Colonic mucosa (tissue), 4 donors: ENCODE results near the gene OR8K1. TPM values are rescaled to one million over a fixed set of nuclear protein-coding genes. Genes with fewer than 3 reads are reported as not detected.

Experiments
- DNase-seq: peaks from one replicate; pipeline ENCODE4 v3.0.0-alpha.2; 2020
- H3K27ac ChIP-seq: fragments of 200-600 bp; one replicate; pipeline ENCODE4 v1.8.0; 2021
- H3K27me3 ChIP-seq: fragments of 200-600 bp; one replicate; pipeline ENCODE4 v1.8.0; 2021
- H3K36me3 ChIP-seq: fragments of 200-600 bp; one replicate; pipeline ENCODE4 v1.8.0; 2021
- H3K4me1 ChIP-seq: fragments of 200-600 bp; one replicate; pipeline ENCODE4 v1.8.0; 2021; ENCODE audit warnings: mild to moderate bottlenecking
- H3K4me3 ChIP-seq: fragments of 200-600 bp; one replicate; pipeline ENCODE4 v1.8.0; 2021
- H3K9ac ChIP-seq, 2 donors: one replicate each; pipeline ENCODE4 v1.7.0; 2013; ENCODE audit warnings: control low read depth in 2 of 2, low read depth in 2 of 2, low read length in 2 of 2
- H3K9me3 ChIP-seq: fragments of 200-600 bp; one replicate; pipeline ENCODE4 v1.8.0; 2021
- CTCF ChIP-seq: fragments of 200-600 bp; IDR thresholded peaks from one replicate; pipeline ENCODE4 v1.8.0; 2022; ENCODE audit warnings: antibody characterized with exemption, mild to moderate bottlenecking
- intact Hi-C: fragments of 100-400 bp; cut with DNase I; formaldehyde crosslinking; loops from one replicate; pipeline ENCODE4 v1.14.1; 2022
- total RNA-seq, 2 donors: library from RNA; stranded (reverse); fragmentation: NEBNext Ultra II Directional in 1 of 2; extraction: Animal tissue kit (Norgen Biotek cat#: 25700) in 1 of 2; gene quantifications; one replicate each; pipeline ENCODE4 v1.2.1, GENCODE V29; 2021
- donor health status: healthy.
- donor health status: DM: no; HTN: no; CAD: no.
- donor health status: DM: no; HTN: no; CAD: no.

Gene OR8K1
- total RNA-seq, 2 donors from 2014 or later, result not detected

GRCh38 chr11:56396047-56396446, 50.2 kb downstream of the OR8K1 start:
- TF ChIP-seq CTCF, result no peak
- intact Hi-C loops, result no loop called here
- Histone ChIP-seq H3K27ac (no peak overlapping the region), H3K4me3 (no peak overlapping the region), H3K27me3 (no peaks in the 10 kb centered on the region), H3K4me1 (no peaks in the 10 kb centered on the region), H3K36me3 (no peaks in the 10 kb centered on the region), H3K9me3 (no peaks in the 10 kb centered on the region), H3K9ac (no peak overlapping the region)
- DNase-seq, result no peak

Other genes with a start within 250 kb of the OR8K1 start
- gene OR8H2, start 242.4 kb upstream of the OR8K1 start, total RNA-seq, result not detected
- not detected for gene OR8H3, start 223.7 kb upstream of the OR8K1 start, total RNA-seq
- gene OR8J3, start 205.8 kb upstream of the OR8K1 start, total RNA-seq, result not detected
- gene OR8K5, start 185.7 kb upstream of the OR8K1 start, total RNA-seq, result not detected
- not detected for gene OR5J2, start 169.4 kb upstream of the OR8K1 start, total RNA-seq
- gene OR5T2, start 111.8 kb upstream of the OR8K1 start, total RNA-seq, result not detected
- not detected for gene OR5T3, start 93.8 kb upstream of the OR8K1 start, total RNA-seq
- not detected for gene OR5T1, start 71.9 kb upstream of the OR8K1 start, total RNA-seq
- gene OR8H1, start 53.8 kb upstream of the OR8K1 start, total RNA-seq, result not detected
- not detected for gene OR8K3, start 30.9 kb upstream of the OR8K1 start, total RNA-seq
- not detected for gene OR8J1, start 8.3 kb downstream of the OR8K1 start, total RNA-seq
- not detected for gene OR8U1, start 29.6 kb downstream of the OR8K1 start, total RNA-seq
- not detected for gene OR5AL1, start 66.7 kb downstream of the OR8K1 start, total RNA-seq
- gene OR5M3, start 127.3 kb downstream of the OR8K1 start, total RNA-seq, result not detected
- not detected for gene OR5M8, start 145.3 kb downstream of the OR8K1 start, total RNA-seq
- not detected for gene OR5M11, start 197.2 kb downstream of the OR8K1 start, total RNA-seq
- gene OR5M10, start 231.7 kb downstream of the OR8K1 start, total RNA-seq, result not detected